DND-41 (cell line): Measurements from ENCODE around the gene PTPRG.

Source experiments
- ATAC-seq: fragments of 200-7000 bp; cut with Tn5 transposase; 3 replicates; pipeline ENCODE4 v1.9.1; 2021; ENCODE audit warnings: low read depth; ENCODE audit not compliant: insufficient read depth
- DNase-seq: peaks from one replicate; pipeline ENCODE4 v3.0.0-alpha.2; 2020
- H2AFZ ChIP-seq: 2 replicates; pipeline ENCODE4 v1.6.0; 2012; ENCODE audit warnings: low read depth, low read length
- H3K27ac ChIP-seq: 2 replicates; pipeline ENCODE4 v1.5.1; 2012; ENCODE audit warnings: low read length, inconsistent platforms
- H3K27me3 ChIP-seq: fragments of 200-600 bp; sonication (generic); 2 replicates; pipeline ENCODE4 v1.6.0; 2012; ENCODE audit warnings: low read length, mild to moderate bottlenecking, inconsistent platforms; ENCODE audit not compliant: insufficient read depth, poor library complexity
- H3K36me3 ChIP-seq: 2 replicates; pipeline ENCODE4 v1.5.1; 2012; ENCODE audit warnings: low read length, inconsistent platforms; ENCODE audit not compliant: insufficient read depth
- H3K4me1 ChIP-seq: 2 replicates; pipeline ENCODE4 v1.5.1; 2012; ENCODE audit warnings: mild to moderate bottlenecking, low read length; ENCODE audit not compliant: insufficient read depth
- H3K4me2 ChIP-seq: 2 replicates; pipeline ENCODE4 v1.6.0; 2012; ENCODE audit warnings: mild to moderate bottlenecking, moderate library complexity, low read length, inconsistent platforms; ENCODE audit not compliant: insufficient read depth
- H3K4me3 ChIP-seq, 2 experiments: fragments of 200-600 bp in 1 of 2; shearing (Covaris generic) in 1 of 2; 2 replicates each; pipeline ENCODE4 v1.5.1; 2012 to 2016; ENCODE audit warnings: inconsistent platforms in 2 of 2, low read length in 2 of 2, mild to moderate bottlenecking in 2 of 2, low read depth in 1 of 2, moderate library complexity in 1 of 2
- H3K79me2 ChIP-seq: 2 replicates; pipeline ENCODE4 v1.6.0; 2012; ENCODE audit warnings: low read length, inconsistent platforms; ENCODE audit not compliant: insufficient read depth
- H3K9ac ChIP-seq: 2 replicates; pipeline ENCODE4 v1.6.0; 2012; ENCODE audit warnings: low read depth, mild to moderate bottlenecking, inconsistent platforms, low read length, moderate library complexity
- H3K9me3 ChIP-seq: 2 replicates; pipeline ENCODE4 v1.5.1; 2012; ENCODE audit warnings: low read length, moderate library complexity, mild to moderate bottlenecking, inconsistent platforms; ENCODE audit not compliant: insufficient read depth, severe bottlenecking
- H4K20me1 ChIP-seq: 2 replicates; pipeline ENCODE4 v1.6.0; 2012; ENCODE audit warnings: low read length; ENCODE audit not compliant: insufficient read depth
- CTCF ChIP-seq: IDR thresholded peaks from 2 replicates; pipeline ENCODE4 v1.5.1; 2012; ENCODE audit warnings: borderline replicate concordance, low read length, moderate library complexity, mild to moderate bottlenecking; ENCODE audit not compliant: poor library complexity, severe bottlenecking; ENCODE audit errors: extremely low read depth
- EZH2 ChIP-seq: IDR thresholded peaks from 3 replicates; pipeline ENCODE4 v1.6.1; 2012; ENCODE audit warnings: borderline replicate concordance, low read depth, mild to moderate bottlenecking, moderate library complexity, low read length, inconsistent platforms; ENCODE audit not compliant: severe bottlenecking

PTPRG gene

GRCh38 chr3:61908382-61908781, 347.0 kb downstream of the PTPRG start:
- H3K27me3 ChIP-seq = no peaks in the 10 kb centered on the region
- TF ChIP-seq EZH2 (no peak), CTCF (no peak)
- H3K4me3 ChIP-seq = no peak overlapping the region
- no peak overlapping the region for H3K27ac ChIP-seq
- no peak overlapping the region for H3K4me2 ChIP-seq
- no peak for ATAC-seq
- peaks cover 13% of the 10 kb centered on the region for H3K4me1 ChIP-seq
- no peaks in the 10 kb centered on the region for H3K36me3 ChIP-seq
- no peaks in the 10 kb centered on the region for H4K20me1 ChIP-seq
- no peak overlapping the region for H2AFZ ChIP-seq
- H3K9ac ChIP-seq = no peak overlapping the region
- no peak for DNase-seq
- no peaks in the 10 kb centered on the region for H3K9me3 ChIP-seq
- H3K79me2 ChIP-seq = no peaks in the 10 kb centered on the region

- H3K27ac ChIP-seq = no peak overlapping the region
- H3K9ac ChIP-seq = no peak overlapping the region
Observed at GRCh38 chr3:61910732-61911131, 349.4 kb downstream of the PTPRG start.

GRCh38 chr3:61912158-61912557, 350.8 kb downstream of the PTPRG start:
- Histone ChIP-seq H3K27ac (no peak overlapping the region), H3K79me2 (no peaks in the 10 kb centered on the region), H3K9ac (no peak overlapping the region), H3K27me3 (no peaks in the 10 kb centered on the region), H3K4me2 (no peak overlapping the region), H4K20me1 (no peaks in the 10 kb centered on the region), H3K4me3 (no peak overlapping the region), H3K9me3 (no peaks in the 10 kb centered on the region), H2AFZ (no peak overlapping the region), H3K36me3 (no peaks in the 10 kb centered on the region), H3K4me1 (peaks cover 13% of the 10 kb centered on the region)
- TF ChIP-seq EZH2 (no peak), CTCF (no peak)
- DNase-seq = no peak
- ATAC-seq = no peak

More at GRCh38 chr3:61910732-61911131, 349.4 kb downstream of the PTPRG start:
- ATAC-seq (no peak), DNase-seq (no peak)
- Histone ChIP-seq H4K20me1 (no peaks in the 10 kb centered on the region), H2AFZ (no peak overlapping the region), H3K4me3 (no peak overlapping the region), H3K27me3 (no peaks in the 10 kb centered on the region), H3K36me3 (no peaks in the 10 kb centered on the region), H3K9me3 (no peaks in the 10 kb centered on the region), H3K4me2 (no peak overlapping the region), H3K4me1 (peaks cover 13% of the 10 kb centered on the region), H3K79me2 (no peaks in the 10 kb centered on the region)
- no peak for TF ChIP-seq EZH2
- no peak for TF ChIP-seq CTCF

- Histone ChIP-seq H3K9ac (no peak overlapping the region), H3K4me2 (no peak overlapping the region), H3K79me2 (no peaks in the 10 kb centered on the region), H3K36me3 (no peaks in the 10 kb centered on the region), H3K4me1 (peaks cover 13% of the 10 kb centered on the region), H3K9me3 (no peaks in the 10 kb centered on the region), H2AFZ (no peak overlapping the region), H4K20me1 (no peaks in the 10 kb centered on the region), H3K27ac (no peak overlapping the region), H3K4me3 (no peak overlapping the region), H3K27me3 (no peaks in the 10 kb centered on the region)
- no peak for TF ChIP-seq EZH2
- TF ChIP-seq CTCF = no peak
- ATAC-seq = no peak
- DNase-seq = no peak
Observed at GRCh38 chr3:61913701-61914100, 352.3 kb downstream of the PTPRG start.
